HG03196 (cell line): ENCODE data around the gene FRMD4A.
"Not testable (repeated sequence)": the region's sequence is repeated elsewhere in the genome, so short reads cannot be mapped to it uniquely, and the experiment has no call there.

ENCODE experiments used
- ATAC-seq: cut with Tn5 transposase; IDR thresholded peaks from one replicate; pipeline ENCODE4 v1.9.1; 2021; ENCODE audit not compliant: unreplicated experiment

The FRMD4A gene

DNA sequence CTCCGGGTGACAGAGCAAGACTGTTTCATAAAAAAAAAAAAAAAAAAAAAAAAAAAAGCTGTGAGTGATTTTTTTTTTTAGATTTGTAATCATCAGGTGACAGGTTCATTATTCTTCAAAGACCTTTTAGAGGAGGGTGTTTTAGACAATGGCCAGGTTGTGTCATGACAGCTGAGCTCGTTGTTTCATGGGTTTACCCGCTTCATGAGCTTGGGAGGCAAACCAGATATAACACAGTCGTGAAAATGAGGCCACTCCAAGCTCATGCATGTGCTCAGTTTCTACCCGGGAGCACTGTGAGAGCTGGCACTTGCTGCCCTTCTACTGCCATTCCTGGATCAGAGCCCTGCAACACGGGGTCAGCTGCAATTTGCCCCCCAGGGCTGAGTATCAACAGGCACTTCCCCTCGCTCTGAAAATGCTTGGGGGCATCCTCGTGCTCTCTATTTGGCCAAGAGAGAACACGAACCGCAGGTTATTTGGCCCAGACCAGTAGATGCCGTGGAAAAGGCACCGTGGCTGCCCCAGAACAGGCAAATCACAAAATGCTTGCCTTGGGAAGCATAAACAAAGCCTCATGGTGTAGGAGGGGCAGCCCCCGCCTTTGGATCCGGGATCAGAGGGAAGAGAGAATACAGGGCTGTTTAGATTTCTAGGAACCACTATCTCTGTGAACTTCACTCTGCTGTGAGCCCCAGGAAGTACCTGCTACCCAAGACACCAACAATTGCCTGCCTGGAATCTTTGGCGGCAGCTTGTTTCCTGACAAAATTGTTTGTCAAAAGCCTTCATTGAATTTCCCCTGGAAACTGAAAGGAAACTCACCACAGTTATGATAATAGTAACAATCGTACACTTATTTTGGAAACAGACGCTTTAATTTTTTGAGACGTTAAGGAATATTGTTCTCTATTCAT, 371.0 kb downstream of the FRMD4A start:
- ATAC-seq: no peak

DNA sequence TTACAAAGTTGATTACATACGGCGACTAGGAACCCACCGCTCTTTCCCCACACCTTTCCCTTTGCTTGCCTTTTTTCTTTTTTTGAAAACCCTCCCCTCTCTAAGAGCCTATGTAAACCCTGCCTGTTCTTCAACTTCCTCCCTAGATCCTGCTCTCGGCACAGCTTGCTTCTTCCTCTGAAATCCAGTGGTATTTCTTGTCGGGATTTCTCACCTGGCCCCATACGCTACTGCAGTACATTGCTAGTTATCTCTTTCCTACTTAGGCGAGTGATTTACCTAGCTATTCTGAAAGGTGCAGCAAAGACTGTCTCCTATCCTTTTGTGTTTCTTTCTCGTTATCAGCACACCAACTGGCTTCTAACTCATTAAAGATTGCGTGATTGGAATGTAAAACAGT, 372.9 kb downstream of the FRMD4A start:
- ATAC-seq: no peak

DNA sequence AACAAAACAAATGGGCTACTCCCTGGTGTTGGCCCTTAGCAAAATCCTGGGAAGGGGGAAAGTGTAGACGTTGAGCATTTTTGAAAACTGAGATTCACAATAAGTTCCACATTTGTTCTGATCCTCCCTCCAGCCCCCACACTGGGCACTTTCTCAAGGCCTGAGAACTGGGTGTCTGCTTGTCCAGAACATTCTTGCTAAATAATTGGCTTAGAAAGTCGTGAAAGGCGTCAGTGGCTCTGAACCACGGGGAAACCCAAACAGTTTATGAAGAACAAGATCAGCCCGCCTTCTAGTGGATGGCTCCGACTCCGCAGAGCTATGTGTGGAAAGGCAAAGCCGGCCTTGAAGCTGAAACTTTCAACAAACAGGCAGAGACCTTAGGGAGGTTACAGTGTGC, 373.9 kb downstream of the FRMD4A start:
- no peak for ATAC-seq

- ATAC-seq: no peak
These were observed 375.2 kb downstream of the FRMD4A start for GRCh38 chr10:13955409-13956068.

DNA sequence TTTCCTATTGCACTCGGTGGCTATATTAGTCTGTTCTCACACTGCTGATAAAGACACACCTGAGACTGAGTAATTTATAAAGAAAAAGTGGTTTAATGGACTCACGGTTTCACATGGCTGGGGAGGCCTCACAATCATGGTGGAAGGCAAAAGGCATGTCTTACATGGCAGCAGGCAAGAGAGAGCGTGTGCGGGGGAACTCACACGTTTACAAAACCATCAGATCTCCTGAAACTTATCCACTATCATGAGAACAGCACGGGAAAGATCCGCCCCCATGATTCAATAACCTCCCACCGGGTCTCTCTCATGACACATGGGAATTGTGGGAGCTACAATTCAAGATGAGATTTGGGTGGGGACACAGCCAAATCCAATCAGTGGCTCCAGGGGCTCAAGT, 376.5 kb downstream of the FRMD4A start:
- not testable (repeated sequence) for ATAC-seq

DNA sequence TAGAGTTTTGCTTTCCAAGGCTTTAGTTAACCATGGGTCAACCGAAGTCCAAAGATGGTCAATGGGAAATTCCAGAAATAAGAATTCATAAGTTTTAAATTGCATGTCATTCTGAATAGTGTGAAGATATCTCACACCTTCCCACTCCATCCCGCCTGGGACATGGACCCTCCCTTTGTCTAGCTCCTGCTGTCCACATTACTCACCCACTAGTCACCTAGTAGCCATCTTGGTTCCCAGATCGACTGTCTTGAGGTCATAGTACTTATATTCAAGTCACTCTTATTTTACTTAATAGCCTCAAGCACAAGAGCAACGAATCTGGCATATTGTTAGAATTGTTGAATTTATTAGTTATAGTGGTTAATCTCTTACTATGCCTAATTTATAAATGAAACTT, 377.4 kb downstream of the FRMD4A start:
- no peak for ATAC-seq

DNA sequence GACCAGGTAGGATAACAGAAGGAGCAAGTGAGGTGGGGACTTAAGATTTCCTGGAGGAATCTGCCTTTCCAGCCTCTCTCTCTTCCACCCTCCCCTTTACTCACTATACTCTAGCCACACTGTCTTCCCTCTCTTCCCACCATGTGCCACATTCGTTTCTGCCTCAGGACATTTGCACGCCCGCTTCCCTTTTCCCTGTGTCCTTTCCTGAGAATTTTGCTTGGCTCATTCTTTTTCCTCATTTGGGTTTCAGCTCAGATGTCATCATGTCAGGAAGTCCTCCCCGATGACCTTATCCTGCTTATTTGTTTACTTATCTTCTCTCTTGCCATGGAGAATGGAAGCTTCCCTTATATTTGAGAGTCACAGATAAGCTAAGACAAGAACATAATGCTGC, 380.2 kb downstream of the FRMD4A start:
- ATAC-seq: no peak

- ATAC-seq: no peak
These were observed 380.7 kb downstream of the FRMD4A start for GRCh38 chr10:13949844-13950542.

GRCh38 chr10:13946209-13946460, 384.6 kb downstream of the FRMD4A start:
- no peak for ATAC-seq

- no peak for ATAC-seq
These were observed 385.1 kb downstream of the FRMD4A start for GRCh38 chr10:13945390-13946208.

- ATAC-seq: no peak
These were observed 385.9 kb downstream of the FRMD4A start for GRCh38 chr10:13944823-13945222.

DNA sequence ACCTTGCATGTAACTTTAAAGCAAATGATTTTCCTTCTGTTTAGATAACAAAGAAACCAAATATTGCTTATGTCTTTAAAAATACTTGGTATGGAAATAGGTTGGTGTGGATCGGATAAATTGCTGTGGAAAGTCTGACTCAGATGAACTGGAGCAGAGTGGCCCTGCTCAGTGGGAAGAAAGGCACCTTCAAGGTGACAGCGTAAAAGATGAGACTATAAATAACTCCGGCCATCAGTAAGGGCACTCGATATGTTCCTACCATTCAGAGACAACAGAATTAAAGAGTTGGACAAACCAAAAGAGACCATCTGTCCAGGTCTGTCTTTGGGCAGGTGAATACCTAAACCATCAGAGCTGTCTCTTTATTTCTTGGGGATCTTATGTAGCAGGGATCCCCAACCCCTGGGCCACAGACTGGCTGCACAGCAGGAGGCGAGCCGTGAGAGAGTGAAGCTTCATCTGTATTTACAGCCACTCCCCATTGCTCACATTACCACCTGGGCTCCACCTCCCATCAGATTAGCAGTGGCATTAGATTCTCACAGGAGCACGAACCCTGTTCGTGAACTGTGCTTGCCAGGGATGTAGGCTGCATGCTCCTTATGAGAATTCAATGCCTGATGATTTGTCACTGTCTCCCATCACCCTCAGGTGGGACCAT, 386.9 kb downstream of the FRMD4A start:
- ATAC-seq: no peak

GRCh38 chr10:13942035-13942434, 388.7 kb downstream of the FRMD4A start:
- ATAC-seq: no peak

- ATAC-seq: no peak
These were observed 391.3 kb downstream of the FRMD4A start for GRCh38 chr10:13939391-13939790.

- no peak for ATAC-seq
These were observed 391.8 kb downstream of the FRMD4A start for GRCh38 chr10:13938950-13939349.

DNA sequence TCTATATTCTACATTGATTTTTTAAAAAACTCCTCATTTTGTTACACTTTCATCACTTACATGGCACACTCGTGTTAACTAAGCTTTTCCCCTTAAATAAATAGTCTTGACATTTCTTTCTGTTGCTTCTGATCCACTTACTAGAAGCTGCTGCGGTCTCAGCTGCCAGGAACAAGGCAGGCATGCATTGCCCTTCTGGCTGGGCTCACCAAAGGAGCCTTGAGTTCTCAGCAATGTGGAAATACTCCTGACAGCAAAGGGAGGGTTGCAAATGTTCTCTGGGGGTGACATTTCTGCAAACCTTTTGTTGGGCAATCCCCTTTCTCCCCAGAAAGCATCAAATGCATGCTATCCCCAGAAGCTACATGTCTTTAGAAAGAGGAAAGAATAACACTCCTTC, 393.9 kb downstream of the FRMD4A start:
- ATAC-seq: no peak

GRCh38 chr10:13930120-13930519, 400.6 kb downstream of the FRMD4A start:
- ATAC-seq: no peak

DNA sequence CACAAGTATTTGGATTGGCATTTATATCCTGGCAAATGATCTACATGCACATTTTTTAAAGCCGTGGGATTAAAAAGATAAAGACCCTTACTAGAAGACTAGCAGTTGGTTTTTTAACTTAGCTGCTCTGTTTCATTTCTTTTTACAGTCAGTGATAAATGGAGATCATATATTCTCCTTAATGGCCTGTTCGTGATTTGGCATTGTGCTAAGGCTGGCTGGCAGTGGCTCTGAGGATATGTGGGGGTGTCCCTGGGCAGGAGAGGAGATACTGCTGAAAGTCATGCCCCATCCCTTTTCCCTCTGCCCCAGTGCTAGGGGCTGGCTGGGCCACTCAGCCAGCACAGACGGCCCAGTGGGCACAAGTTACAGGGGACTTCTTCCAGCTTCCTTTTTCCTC, 402.3 kb downstream of the FRMD4A start:
- ATAC-seq: no peak

DNA sequence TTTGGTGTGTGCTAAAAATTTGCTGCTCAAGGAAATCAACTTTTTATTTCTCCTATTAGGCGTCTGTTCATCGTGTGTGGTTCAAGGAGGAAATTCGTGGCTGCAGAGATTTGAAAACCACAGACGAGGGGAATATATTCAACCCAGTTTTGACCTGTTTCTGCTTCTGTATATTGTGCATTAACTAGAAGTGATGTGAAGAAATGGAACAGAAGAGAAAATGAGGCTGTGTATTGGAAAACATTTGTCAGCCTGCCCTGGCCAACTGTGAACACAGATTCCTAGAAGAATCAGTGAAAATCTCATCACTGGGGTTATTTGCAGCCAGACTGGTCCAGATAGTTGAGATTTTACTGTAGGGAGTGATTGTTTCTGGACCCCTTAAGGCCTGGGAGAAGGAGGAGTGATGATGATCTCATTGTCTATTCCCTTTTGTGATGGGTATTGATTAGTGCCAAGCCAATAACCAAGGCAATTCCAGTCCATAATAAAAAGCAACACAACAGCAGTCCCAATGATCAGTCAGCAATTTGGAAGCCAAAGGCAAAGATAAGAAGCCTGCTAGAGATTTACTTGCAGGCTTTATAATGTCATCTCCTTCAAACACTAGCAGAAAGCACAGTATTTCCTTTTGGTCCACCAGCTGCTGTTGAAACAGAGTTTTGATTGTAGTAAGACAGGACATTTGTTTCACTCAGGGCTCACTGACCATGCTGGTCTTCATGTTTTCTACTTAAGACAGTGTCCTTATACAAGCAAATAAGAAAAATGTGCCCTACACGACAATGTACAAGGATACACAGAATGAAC, 404.5 kb downstream of the FRMD4A start:
- no peak for ATAC-seq
